Measurements from ENCODE around the gene TTC34.

- TF ChIP-seq NFRKB (IDR thresholded peaks at IDR 0.05), result no peak
- no peak for TF ChIP-seq BHLHE40 (IDR thresholded peaks at IDR 0.05; ENCODE audit: borderline replicate concordance)
- TF ChIP-seq LEF1 (IDR thresholded peaks at IDR 0.05; ENCODE audit: borderline replicate concordance), result no peak
- no peak for TF ChIP-seq ELF4 (IDR thresholded peaks at IDR 0.05)
- TF ChIP-seq ZNF384 (IDR thresholded peaks at IDR 0.05), result no peak
- TF ChIP-seq FOXK2 (IDR thresholded peaks at IDR 0.05), result no peak
- no peak for TF ChIP-seq SP1 (IDR thresholded peaks at IDR 0.05)
- no peak for TF ChIP-seq ARNT (IDR thresholded peaks at IDR 0.05)
- TF ChIP-seq PKNOX1 (IDR thresholded peaks at IDR 0.05), result no peak
- TF ChIP-seq SUZ12 (IDR thresholded peaks at IDR 0.05), result no peak
Measured at GRCh38 chr1:2642131-2642559, 159.3 kb downstream of the TTC34 start.

Data from HEK293T (cell line).